Left lung (tissue), 10 donors: ENCODE data around the gene MUC2. TPM values are rescaled to one million over a fixed set of nuclear protein-coding genes. Genes with fewer than 3 reads are reported as not detected.

Experiments
- ATAC-seq: fragments of 200-7000 bp; cut with Tn5 transposase; one replicate; pipeline ENCODE4 v1.9.1; 2020; ENCODE audit warnings: moderate library complexity
- DNase-seq, 4 donors: peaks; one replicate each; pipeline ENCODE4 v3.0.0-alpha.2; 2013 to 2020
- H3K27ac ChIP-seq, 2 donors: fragments of 200-600 bp; sonication (generic) in 1 of 2; one replicate each; pipeline versions ENCODE4 v1.5.0 to v1.8.0; 2020 to 2021
- H3K27me3 ChIP-seq, 2 donors: fragments of 200-600 bp; sonication (generic) in 1 of 2; one replicate each; pipeline versions ENCODE4 v1.5.0 to v1.8.0; 2020 to 2021
- H3K36me3 ChIP-seq, 2 donors: fragments of 200-600 bp; sonication (generic) in 1 of 2; one replicate each; pipeline versions ENCODE4 v1.5.0 to v1.8.0; 2020 to 2021
- H3K4me1 ChIP-seq, 2 donors: fragments of 200-600 bp; one replicate each; pipeline ENCODE4 v1.8.0; 2021
- H3K4me3 ChIP-seq, 2 donors: fragments of 200-600 bp; sonication (generic) in 1 of 2; one replicate each; pipeline versions ENCODE4 v1.5.0 to v1.8.0; 2020 to 2021; ENCODE audit warnings: mild to moderate bottlenecking in 1 of 2
- H3K9me3 ChIP-seq, 2 donors: fragments of 200-600 bp; sonication (generic) in 1 of 2; one replicate each; pipeline versions ENCODE4 v1.5.0 to v1.8.0; 2020 to 2021
- CTCF ChIP-seq, 2 donors: fragments of 200-600 bp; sonication (generic) in 1 of 2; IDR thresholded peaks; one replicate each; pipeline versions ENCODE4 v1.5.0 to v1.8.0; 2021; ENCODE audit warnings: antibody characterized with exemption in 2 of 2
- intact Hi-C, 2 donors: fragments of 100-400 bp; cut with DNase I; formaldehyde crosslinking; loops; one replicate each; pipeline versions ENCODE4 v1.11.2 to v1.14.2; 2022
- polyA plus RNA-seq, 6 donors: library from polyadenylated mRNA; unstranded; fragments of 120-200 nt; gene quantifications; one replicate each; pipeline ENCODE4 v1.2.1, GENCODE V29; 2013; ENCODE audit not compliant: insufficient read length in 6 of 6
- total RNA-seq, 2 donors: library from RNA; stranded (reverse); fragmentation: NEBNext Ultra II Directional; extraction: Animal tissue kit (Norgen Biotek cat#: 25700); gene quantifications; one replicate each; pipeline ENCODE4 v1.2.1, GENCODE V29; 2021
- donor health status: DM: no; HTN: yes; CAD: no.
- donor health status: DM: no; HTN: no; CAD: no.

The MUC2 gene
- total and polyA plus RNA-seq, 8 donors: 0.02 to 0.03 (median 0.03) TPM; not detected in 3

GRCh38 chr11:1101318-1102089 is 26.8 kb downstream of the MUC2 start:
- H3K27me3 ChIP-seq: peaks cover 0 to 8% of the 10 kb centered on the region in 2 donors
- H3K27ac ChIP-seq: no peak overlapping the region
- no peaks in the 10 kb centered on the region for H3K4me1 ChIP-seq
- ATAC-seq (no peak), DNase-seq (peak in 1 of 4 donors; percentile 74)
- TF ChIP-seq CTCF (IDR thresholded peaks at IDR 0.05): no peak
- intact Hi-C loops: no loop called here
- H3K9me3 ChIP-seq: no peaks in the 10 kb centered on the region
- no peaks in the 10 kb centered on the region for H3K36me3 ChIP-seq
- no peak overlapping the region for H3K4me3 ChIP-seq

GRCh38 chr11:1102221-1102971 is 27.7 kb downstream of the MUC2 start:
- Histone ChIP-seq H3K9me3 (no peaks in the 10 kb centered on the region), H3K4me3 (no peak overlapping the region), H3K27me3 (peaks cover 0 to 17% of the 10 kb centered on the region in 2 donors), H3K4me1 (no peaks in the 10 kb centered on the region), H3K36me3 (no peaks in the 10 kb centered on the region), H3K27ac (no peak overlapping the region)
- DNase-seq (peak in 1 of 4 donors; percentile 77), ATAC-seq (no peak)
- no peak for TF ChIP-seq CTCF (IDR thresholded peaks at IDR 0.05)
- intact Hi-C loops: no loop called here

GRCh38 chr11:1102996-1103395 is 28.3 kb downstream of the MUC2 start:
- no peak for ATAC-seq
- DNase-seq: peak in 1 of 4 donors; percentile 62
- H3K9me3 ChIP-seq: no peaks in the 10 kb centered on the region
- no peak overlapping the region for H3K4me3 ChIP-seq
- no peak overlapping the region for H3K27ac ChIP-seq
- intact Hi-C loops: no loop called here
- H3K36me3 ChIP-seq: no peaks in the 10 kb centered on the region
- H3K27me3 ChIP-seq: peaks cover 0 to 23% of the 10 kb centered on the region in 2 donors
- no peak for TF ChIP-seq CTCF (IDR thresholded peaks at IDR 0.05)
- H3K4me1 ChIP-seq: no peaks in the 10 kb centered on the region

- no peak for TF ChIP-seq CTCF (IDR thresholded peaks at IDR 0.05)
- DNase-seq: peak in 1 of 4 donors; percentile 79
Measured at GRCh38 chr11:1103401-1104360, 29.0 kb downstream of the MUC2 start.

More at GRCh38 chr11:1103401-1104360, 29.0 kb downstream of the MUC2 start:
- ATAC-seq: no peak
- no peak overlapping the region for H3K27ac ChIP-seq
- peaks cover 0 to 29% of the 10 kb centered on the region in 2 donors for H3K27me3 ChIP-seq
- intact Hi-C loops: no loop called here
- H3K4me1 ChIP-seq: no peaks in the 10 kb centered on the region
- no peaks in the 10 kb centered on the region for H3K36me3 ChIP-seq
- H3K9me3 ChIP-seq: no peaks in the 10 kb centered on the region
- H3K4me3 ChIP-seq: no peak overlapping the region
